Fibroblast of lung (primary cell): ENCODE results near the gene CCDC86.

Experiments used
- CTCF ChIP-seq, 2 donors: IDR thresholded peaks in 1 of 2; conservative IDR thresholded peaks in 1 of 2; 1 replicate in 1 of 2; 2 replicates in 1 of 2; pipeline ENCODE4 v1.5.1; 2011 to 2012; ENCODE audit warnings: low read length in 2 of 2, control low read depth in 1 of 2, inconsistent platforms in 1 of 2, low read depth in 1 of 2, mild to moderate bottlenecking in 1 of 2
- EZH2 ChIP-seq: IDR thresholded peaks from 2 replicates; pipeline ENCODE4 v1.5.1; 2012; ENCODE audit warnings: low read length, control low read depth, mild to moderate bottlenecking; ENCODE audit errors: missing control alignments

DNA sequence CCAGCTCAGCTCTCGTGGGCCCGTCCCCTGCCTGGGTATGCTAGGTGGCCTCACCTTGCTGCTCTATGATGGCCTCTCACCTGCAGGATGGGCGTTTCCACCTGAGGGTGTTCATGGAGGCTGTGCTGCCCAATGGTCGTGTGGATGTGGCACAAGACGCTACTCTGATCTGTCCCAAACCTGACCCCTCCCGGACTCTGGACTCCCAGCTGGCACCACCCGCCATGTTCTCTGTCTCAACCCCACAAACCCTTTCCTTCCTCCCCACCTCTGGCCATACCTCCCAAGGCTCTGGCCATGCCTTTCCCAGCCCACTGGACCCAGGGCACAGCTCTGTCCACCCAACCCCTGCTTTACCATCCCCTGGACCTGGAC, 27.5 kb downstream of the CCDC86 start:
- TF ChIP-seq CTCF (conservative IDR thresholded peaks at IDR 0.05 in 1 of 2, IDR thresholded peaks at IDR 0.05 in 1 of 2; ENCODE audit: low read depth in 1 of 2, low read length in 2 of 2) (no peak), EZH2 (no peak)
